ENCODE data around the gene EPS15. TPM values are rescaled to one million over a fixed set of nuclear protein-coding genes. Genes with fewer than 3 reads are reported as not detected.

The EPS15 gene
- total and polyA plus RNA-seq, 9 of the 15 experiments (the other 6 are each of a cell fraction or from before 2014, with no cell fraction given): 23.1 to 69.0 (median 41.7) TPM

DNA sequence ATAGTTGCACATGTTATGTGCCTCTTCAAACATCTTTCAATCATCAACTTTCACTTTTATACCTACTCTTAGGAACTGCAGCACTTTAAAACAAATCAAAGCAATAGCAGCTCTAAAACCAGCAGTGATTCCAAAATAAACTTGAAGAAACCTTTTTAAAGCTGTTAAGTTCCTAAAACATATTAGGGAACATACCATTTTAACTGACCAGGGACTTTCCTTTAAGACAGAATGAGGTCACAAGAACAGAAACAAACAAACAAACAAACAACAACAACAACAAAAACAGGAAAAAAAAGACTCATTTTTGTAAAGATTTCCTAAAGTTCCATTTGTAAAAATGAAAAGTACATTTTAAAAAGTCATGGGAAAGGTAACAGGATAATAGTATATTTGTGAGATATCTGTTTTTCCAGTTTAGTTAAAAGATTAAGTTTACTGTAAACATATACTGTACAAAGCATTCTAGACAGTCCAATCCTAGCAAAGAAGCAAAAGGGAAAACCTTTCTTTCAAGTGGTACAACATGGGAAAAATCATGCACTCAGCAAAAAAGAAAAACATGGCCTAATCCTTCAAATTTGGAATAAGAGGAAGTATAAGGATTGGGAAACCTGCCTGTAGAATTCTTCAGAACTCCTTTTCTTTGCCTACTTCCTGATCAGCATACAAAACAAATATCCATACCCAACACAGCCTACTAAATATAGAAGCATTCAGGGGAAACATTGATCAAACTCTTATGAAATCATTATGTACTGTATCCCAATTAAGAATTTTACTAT, 45.5 kb downstream of the EPS15 start (continued):
- TF ChIP-seq ELF1 (tag; IDR thresholded peaks at IDR 0.05): no peak
- no peak for TF ChIP-seq PURB (CRISPR knock-in tag; IDR thresholded peaks at IDR 0.05; ENCODE audit: low read depth)
- TF ChIP-seq, protein P1, sequence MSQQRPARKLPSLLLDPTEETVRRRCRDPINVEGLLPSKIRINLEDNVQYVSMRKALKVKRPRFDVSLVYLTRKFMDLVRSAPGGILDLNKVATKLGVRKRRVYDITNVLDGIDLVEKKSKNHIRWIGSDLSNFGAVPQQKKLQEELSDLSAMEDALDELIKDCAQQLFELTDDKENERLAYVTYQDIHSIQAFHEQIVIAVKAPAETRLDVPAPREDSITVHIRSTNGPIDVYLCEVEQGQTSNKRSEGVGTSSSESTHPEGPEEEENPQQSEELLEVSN (IDR thresholded peaks at IDR 0.05; ENCODE audit: borderline replicate concordance in 1 of 2, extremely low read depth in 1 of 2, insufficient read depth in 1 of 2, insufficient read length in 1 of 2, low read depth in 1 of 2, low read length in 1 of 2, poor library complexity in 1 of 2, severe bottlenecking in 1 of 2): no peak

DNA sequence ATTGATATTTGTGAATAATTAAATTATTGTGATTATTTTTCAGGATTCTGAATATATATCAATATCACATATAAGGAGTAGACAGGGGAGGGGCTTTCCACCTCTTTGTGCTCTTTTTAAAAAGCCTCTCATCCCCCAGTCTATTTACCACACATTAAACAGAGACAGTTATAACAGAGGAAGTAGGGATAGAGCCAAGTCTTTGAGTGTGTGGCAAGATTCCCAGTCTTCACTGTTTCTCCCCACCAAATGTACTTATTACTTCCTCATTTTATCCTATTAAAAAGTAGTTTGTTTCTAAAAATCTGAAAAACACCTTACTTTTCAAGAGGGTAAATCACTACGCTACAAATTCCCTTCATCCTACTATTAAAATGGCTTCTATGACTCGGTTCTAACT, 46.7 kb downstream of the EPS15 start:
- no peak for ATAC-seq
- H3K4me3 ChIP-seq: no peak overlapping the region
- H4K20me1 ChIP-seq (replicated peaks; ENCODE audit: control insufficient read depth, insufficient read depth, low read length): 0 out of 2 replicates have a peak, but pooled peaks cover 4% of the 10 kb centered on the region
- H3K9me1 ChIP-seq (ENCODE audit: control insufficient read depth, insufficient read depth, low read length): no peaks in the 10 kb centered on the region
- H3K4me1 ChIP-seq (replicated peaks in 1 of 2; ENCODE audit: control insufficient read depth in 2 of 2, insufficient read depth in 2 of 2, low read length in 2 of 2): peaks cover 0 to 11% of the 10 kb centered on the region in 2 experiments; a peak in 3 of 5 replicates
- FAIRE-seq: no peak
- H3K9me3 ChIP-seq (replicated peaks; ENCODE audit: control insufficient read depth, insufficient read depth, low read depth, low read length): no peaks in the 10 kb centered on the region
- in situ Hi-C loops (cut with MboI): no loop called here
- H3K4me2 ChIP-seq (ENCODE audit: insufficient read depth, low read length): no peak overlapping the region
- no peaks in the 10 kb centered on the region for H3K27me3 ChIP-seq (ENCODE audit: control insufficient read depth in 2 of 2, insufficient read depth in 2 of 2, low read length in 2 of 2)
- WGBS (ENCODE audit: insufficient coverage, low coverage, missing lambda C conversion rate): 70% methylated on average over 2 of the region's 2 CpGs
- H2AFZ ChIP-seq (ENCODE audit: low read depth, low read length): no peak overlapping the region
- peaks cover 4% of the 10 kb centered on the region; the same call in 1 of the 3 replicates for H3K79me2 ChIP-seq (ENCODE audit: control insufficient read depth, insufficient read depth, low read length)
- peaks cover 42% of the 10 kb centered on the region for H3K36me3 ChIP-seq (ENCODE audit: control insufficient read depth, insufficient read depth, low read length)
- H3K9ac ChIP-seq (ENCODE audit: insufficient read depth in 1 of 2, low read depth in 2 of 2, low read length in 2 of 2): no peak overlapping the region
- DNase-seq (ENCODE audit: extremely low read depth in 1 of 4, low spot score in 3 of 4): no peak
- TF ChIP-seq ZC3H4 (CRISPR knock-in tag; IDR thresholded peaks at IDR 0.05; ENCODE audit: borderline replicate concordance) (no peak), NBN (IDR thresholded peaks at IDR 0.05; ENCODE audit: low read depth) (no peak), GATA2 (CRISPR knock-in tag; IDR thresholded peaks at IDR 0.05) (no peak), FUS (optimal IDR thresholded peaks at IDR 0.05; ENCODE audit: low read depth, low read length) (no peak), RBM25 (IDR thresholded peaks at IDR 0.05; ENCODE audit: low read depth, low read length, severe bottlenecking) (no peak), ELF4 (CRISPR knock-in tag; IDR thresholded peaks at IDR 0.05) (no peak), YY1 (IDR thresholded peaks at IDR 0.05; ENCODE audit: borderline replicate concordance in 1 of 3, control insufficient read depth in 1 of 3, extremely low read depth in 1 of 3, insufficient read depth in 3 of 3, insufficient read length in 1 of 3, insufficient replicate concordance in 2 of 3, low read depth in 1 of 3, low read length in 2 of 3) (no peak), SMARCA4 (IDR thresholded peaks at IDR 0.05) (no peak), ZNF586 (CRISPR knock-in tag; conservative IDR thresholded peaks at IDR 0.05) (no peak), NCOA2 (IDR thresholded peaks at IDR 0.05; ENCODE audit: partially characterized antibody in 2 of 2) (no peak), JUND (IDR thresholded peaks at IDR 0.05; ENCODE audit: borderline replicate concordance, low read depth, low read length) (no peak), JUND (tag; IDR thresholded peaks at IDR 0.05; ENCODE audit: borderline replicate concordance, low read depth, low read length) (no peak)
- TF ChIP-seq, protein P2, sequence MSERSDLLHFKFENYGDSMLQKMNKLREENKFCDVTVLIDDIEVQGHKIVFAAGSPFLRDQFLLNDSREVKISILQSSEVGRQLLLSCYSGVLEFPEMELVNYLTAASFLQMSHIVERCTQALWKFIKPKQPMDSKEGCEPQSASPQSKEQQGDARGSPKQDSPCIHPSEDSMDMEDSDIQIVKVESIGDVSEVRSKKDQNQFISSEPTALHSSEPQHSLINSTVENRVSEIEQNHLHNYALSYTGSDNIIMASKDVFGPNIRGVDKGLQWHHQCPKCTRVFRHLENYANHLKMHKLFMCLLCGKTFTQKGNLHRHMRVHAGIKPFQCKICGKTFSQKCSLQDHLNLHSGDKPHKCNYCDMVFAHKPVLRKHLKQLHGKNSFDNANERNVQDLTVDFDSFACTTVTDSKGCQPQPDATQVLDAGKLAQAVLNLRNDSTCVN (CRISPR knock-in tag; IDR thresholded peaks at IDR 0.05): no peak
- POLR2A ChIA-PET: no interaction called here
- CTCF ChIA-PET (ENCODE audit: low intra/inter-chr PET ratio): no interaction called here
- no peak overlapping the region for H3K27ac ChIP-seq (ENCODE audit: extremely low read depth, low read depth, low read length)
- BruUV-seq (replicated peaks): no TSS peak
- intact Hi-C loops (cut with micrococcal nuclease): no loop called here

Data from K562 (cell line).